GM19035 (cell line): ENCODE measurements around the gene FAM107A.

Experiments used
- ATAC-seq: cut with Tn5 transposase; IDR thresholded peaks from one replicate; pipeline ENCODE4 v1.9.1; 2021; ENCODE audit not compliant: unreplicated experiment

FAM107A gene

DNA sequence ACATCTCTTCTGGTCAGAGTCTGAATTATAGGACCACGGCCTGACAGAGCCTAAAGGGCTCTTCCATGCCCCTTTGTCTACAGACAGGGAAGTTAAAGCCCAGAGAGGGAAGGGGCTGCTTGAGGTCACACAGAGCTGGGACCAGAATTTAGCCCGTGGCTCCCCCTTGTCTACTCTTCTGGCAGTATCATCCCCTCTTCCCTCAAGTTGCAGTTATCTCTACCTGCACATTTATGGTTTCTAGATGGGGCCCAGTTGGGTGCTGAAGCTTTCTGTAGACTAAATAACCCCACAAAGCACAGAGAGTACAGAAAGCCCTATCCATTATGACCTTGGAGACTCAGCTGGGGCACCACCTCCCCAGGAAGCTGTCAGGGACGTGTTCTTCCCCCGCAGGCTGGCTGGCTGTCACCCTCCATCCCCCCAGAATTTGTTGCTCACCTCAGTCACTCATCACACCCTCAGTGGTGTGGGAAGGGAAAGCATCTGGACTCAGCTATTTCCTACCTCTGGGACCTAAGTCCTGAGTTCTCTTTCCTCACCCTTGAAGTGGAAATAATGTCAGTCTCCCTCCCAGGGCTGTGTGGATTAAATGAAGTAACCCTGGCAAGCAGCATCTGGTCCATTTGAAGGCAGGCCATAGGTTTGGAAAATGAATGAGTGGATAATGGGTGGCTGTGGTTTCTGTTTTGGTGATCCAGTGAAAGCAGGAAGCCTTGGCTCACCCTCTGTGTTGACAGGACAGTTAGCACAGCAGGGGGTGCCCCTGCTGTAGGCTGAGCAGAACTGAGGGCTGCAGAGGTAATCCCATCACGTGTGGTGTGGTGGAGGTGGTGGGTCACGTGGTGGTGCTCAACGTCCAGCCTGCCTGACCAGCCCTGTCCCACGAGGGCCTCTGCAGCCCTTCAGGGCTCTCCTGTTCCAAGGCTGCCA is 56.5 kb downstream of the FAM107A start:
- no peak for ATAC-seq

GRCh38 chr3:58519668-58520402 is 57.4 kb downstream of the FAM107A start:
- no peak for ATAC-seq

DNA sequence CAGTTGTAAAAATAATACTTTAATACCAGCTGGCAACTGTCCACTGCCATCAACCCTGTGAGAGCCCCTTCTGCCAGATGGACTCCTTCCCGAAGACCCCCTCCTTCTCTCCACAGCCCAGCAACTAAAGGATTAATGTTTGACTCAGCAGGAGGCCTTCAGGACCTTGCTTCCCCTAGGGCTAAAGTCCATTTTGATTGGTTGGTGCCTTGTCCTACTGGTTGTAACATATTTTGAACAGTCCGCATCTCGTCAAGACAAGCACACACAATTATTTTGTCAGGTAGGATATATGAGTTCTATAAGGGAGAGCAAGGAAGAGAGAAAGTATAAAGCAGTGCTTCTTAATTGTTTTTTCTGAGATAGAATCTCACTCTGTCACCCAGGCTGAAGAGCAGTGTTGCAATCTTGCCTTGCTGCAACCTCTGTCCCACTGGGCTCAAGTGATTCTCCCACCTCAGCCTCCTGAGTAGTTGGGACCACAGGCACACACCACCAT is 58.9 kb downstream of the FAM107A start:
- ATAC-seq: no peak

DNA sequence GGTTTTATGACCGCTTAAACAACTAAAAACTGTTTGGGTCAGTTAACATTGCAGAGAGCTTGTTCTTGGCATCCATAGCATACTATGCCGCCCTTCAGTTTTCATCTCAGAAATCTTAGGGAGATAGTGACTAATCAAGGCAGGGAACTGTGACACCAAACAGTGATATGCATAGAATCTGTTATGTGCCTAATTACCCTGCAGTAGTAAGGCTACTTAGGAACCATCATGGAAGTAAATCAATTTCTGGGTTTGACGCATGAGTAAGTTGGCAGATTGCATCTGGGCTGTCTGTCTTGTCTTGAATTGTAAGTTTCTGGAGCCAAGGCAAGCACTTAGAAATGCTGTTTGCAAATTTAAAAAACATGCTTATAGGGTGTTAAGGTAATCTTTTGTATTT is 62.8 kb downstream of the FAM107A start:
- no peak for ATAC-seq
